Endometrium (tissue), 2 donors: ENCODE results near the gene SOBP.
A peak's percentile ranks its signal among the peaks of the same experiment; 100 is the strongest.

Experiments used
- FAIRE-seq: peaks from 2 replicates; lab custom pipeline; 2012; peaks lifted over from hg19 to GRCh38; lab: Jason Lieb, UNC
- donor health status: control.
- donor health status: control.

Gene SOBP

GRCh38 chr6:107523054-107523791 is 33.3 kb downstream of the SOBP start:
- FAIRE-seq, result no peak

DNA sequence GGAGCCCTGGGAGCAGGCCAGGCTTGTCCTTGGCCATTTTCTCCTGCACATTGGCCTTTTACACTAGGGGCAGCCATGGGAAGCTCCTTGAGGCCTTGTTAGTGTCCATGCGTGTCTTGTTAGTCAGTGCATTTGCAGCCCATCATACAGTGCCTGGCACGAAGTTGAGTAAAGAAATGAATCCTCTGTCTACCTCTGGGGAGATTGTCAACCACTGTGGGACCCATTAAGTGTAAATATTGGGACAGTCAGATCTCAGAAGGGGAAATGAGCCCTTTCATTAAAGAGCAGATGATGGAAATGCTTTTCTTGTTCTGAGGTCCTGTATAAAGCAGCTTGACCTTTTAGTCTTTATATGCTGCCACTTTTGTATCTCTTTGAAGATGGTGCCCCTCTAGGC is 33.9 kb downstream of the SOBP start:
- FAIRE-seq, result no peak

- no peak for FAIRE-seq
These were observed 34.7 kb downstream of the SOBP start for GRCh38 chr6:107524626-107525025.

DNA sequence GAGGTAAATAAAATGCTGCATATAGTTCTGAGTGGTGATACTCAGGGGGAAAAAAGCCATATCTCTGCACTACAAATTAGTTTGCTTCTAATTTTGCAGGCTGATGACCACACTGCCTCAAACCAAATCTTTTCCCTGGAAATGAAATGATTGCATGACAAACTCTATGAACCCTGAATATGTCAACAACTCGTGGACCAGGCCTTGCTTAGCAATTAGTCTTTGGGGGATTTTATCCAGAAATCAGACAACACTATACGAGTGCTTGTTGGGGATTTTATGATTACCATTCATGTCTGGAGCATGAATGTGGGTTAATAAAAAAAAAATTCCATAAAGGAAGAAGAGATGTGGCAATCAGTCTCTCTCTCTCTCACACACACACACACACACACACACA is 42.0 kb downstream of the SOBP start:
- FAIRE-seq, result no peak

DNA sequence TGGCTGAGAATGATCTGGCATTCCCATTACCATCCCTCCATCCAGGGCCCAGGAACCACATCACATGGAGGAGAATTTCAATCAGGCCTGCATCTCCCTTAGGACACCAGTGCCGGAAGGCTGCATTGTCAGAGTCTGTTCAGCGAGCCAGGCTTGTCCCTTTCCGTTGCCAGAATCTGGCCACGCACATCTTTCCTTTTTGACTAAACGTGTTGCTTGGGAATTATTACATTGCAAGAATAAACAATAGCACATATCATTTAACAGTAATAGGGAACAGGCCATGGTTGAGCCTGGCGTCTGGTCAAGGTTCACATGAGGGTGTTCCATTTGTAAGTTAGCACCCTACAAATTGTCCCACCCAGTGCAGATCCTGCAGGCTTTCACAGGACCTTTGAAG is 42.8 kb downstream of the SOBP start:
- no peak for FAIRE-seq

- FAIRE-seq, result no peak
These were observed 43.6 kb downstream of the SOBP start for GRCh38 chr6:107533415-107534059.

DNA sequence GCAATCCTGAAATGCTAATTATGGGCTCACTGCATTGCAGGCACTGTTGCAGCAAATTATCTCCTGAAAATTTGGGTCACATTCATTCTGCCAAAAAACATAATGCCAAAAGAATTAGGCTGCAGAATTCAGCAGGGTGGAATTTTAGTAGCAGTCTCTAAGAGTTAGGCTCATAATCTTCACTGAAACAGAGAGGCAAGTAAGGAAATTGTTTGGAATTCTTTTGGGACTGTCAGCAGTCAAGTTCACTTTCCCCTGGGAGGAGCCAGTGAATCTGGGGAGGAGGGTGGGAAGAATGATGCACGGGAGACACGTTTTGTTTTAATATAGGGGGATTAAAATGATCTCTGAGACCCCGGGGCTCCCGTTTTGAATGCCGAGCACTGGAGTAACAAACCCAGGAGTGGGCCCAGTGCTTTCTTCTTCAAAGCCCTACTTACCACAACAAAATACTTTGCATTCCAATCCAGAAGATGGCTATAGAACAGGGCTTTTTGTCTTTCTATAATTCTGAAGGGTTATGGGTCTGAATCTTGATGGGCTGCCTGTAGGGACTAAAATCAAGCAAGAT is 44.7 kb downstream of the SOBP start:
- FAIRE-seq, result no peak

DNA sequence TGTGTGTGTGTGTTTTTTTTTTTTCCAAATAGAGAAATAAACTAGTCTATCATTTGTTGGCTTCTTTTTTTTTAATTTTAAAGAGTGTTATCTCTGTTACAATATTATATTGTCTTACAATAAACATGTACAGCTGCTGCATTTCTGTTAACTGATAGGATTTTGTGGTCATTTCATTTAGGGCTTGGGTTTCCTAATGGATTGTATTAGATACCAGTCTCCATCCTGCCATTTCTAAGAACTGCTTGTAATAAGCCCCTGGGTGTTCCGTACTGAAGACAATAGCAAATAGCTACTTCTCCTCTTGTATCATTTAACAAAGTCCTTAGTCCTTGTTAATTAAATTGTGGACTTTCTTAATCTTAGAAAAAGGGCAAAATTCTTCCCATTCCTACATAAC is 45.7 kb downstream of the SOBP start:
- no peak for FAIRE-seq

GRCh38 chr6:107536180-107536961 is 46.5 kb downstream of the SOBP start:
- FAIRE-seq, result no peak

DNA sequence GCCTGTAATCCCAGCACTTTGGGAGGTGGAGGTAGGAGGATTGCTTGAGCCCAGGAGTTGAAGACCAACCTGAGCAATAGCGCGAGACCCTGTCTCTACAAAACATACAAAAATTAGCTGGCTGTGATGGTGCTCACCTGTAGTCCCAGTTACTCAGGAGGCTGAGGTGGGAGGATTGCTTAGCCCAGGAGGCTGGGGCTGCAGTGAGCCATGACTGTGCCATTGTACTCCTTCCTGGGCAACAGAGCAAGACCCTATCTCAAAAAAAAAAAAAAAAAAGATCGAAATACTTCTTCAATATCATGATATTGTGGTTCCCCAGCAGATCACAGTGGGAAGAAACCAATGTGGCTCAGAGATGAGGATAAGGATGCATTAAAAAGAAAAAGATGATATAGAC is 47.6 kb downstream of the SOBP start:
- no peak for FAIRE-seq

GRCh38 chr6:107538856-107539387 is 49.0 kb downstream of the SOBP start:
- no peak for FAIRE-seq

- no peak for FAIRE-seq
These were observed 49.5 kb downstream of the SOBP start for GRCh38 chr6:107539409-107539808.

GRCh38 chr6:107539849-107540464 is 50.0 kb downstream of the SOBP start:
- FAIRE-seq, result no peak

GRCh38 chr6:107540465-107540857 is 50.5 kb downstream of the SOBP start:
- FAIRE-seq, result no peak

DNA sequence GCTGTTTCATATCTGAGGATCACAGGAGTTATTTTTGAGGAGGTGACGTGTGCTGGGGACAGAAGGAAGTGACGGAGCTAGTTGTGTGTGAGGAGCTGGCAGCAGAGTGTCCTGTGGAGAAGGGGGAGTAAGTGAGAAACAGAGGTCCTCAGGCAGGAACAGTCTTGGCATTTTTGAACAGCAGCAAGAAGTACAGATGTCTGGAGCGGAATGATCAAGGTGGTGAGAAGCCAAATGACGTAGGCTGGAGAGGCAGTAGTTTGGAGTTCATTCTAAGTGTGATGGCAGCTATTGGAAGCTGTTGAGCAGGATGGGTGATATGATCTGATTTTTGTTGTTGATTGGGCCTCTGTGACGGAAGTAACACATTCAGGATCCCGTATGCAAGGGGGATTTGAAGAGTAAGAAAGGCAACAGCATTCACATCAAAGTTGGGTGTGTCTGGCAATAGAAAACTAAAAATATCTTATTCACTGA is 52.3 kb downstream of the SOBP start:
- FAIRE-seq, result no peak

DNA sequence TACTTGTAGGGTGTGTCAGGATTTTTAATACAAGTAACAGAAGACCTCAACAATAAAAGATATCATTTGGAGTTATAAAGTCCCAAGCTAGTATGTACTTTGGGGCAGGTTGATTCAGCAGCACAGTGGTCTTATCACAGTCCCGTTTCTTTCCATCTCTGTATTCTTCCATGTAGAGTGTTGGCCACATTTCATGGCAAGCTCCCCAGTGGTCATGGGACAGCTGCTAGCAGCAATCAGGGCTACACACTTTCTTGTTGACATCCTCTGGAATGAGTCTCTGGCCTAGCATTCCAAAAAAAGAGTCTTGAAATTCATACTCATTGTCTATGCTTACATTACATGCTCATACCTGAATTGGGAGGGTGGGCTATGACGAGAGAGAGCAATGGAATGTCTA is 53.2 kb downstream of the SOBP start:
- no peak for FAIRE-seq

DNA sequence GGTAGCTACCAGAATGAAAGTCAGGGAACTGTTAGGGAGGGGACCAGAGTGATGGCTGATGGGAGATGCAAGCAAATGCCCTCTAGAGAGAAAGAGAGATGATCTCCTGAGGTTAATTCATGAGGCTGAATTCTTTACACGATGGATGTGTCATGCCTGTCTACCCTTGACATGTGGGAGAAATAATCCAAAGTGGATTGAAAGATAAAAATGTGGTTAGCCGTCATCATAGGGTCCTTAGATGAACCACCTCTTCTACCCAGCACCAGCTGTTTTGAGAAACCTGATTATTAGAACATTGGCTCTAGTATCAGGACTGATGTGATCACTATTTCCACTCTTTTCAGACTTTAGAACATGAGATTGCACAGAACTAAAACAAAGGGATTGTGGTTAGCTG is 53.6 kb downstream of the SOBP start:
- no peak for FAIRE-seq

- peak; percentile 95 for FAIRE-seq
These were observed 55.8 kb downstream of the SOBP start for GRCh38 chr6:107545763-107546162.

GRCh38 chr6:107546691-107547450 is 57.0 kb downstream of the SOBP start:
- peak; percentile 87 for FAIRE-seq

DNA sequence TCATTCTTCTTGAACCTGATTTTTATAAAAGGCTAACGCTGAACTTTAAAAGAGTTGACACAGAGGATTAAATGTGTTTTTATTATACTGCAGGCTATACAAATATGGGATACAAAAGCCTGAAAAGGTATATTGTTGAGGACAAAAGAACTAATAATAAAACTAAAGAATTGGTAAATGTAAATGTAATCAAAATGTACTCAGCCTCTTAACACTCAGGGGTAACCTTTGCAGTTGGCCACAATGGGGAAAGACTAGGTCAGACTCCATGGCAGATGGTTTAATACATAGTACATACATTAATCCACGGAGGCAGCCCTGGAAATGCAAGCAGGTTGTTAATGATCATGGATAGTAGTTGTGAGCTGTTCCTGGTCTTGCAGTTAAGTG is 57.5 kb downstream of the SOBP start:
- no peak for FAIRE-seq

DNA sequence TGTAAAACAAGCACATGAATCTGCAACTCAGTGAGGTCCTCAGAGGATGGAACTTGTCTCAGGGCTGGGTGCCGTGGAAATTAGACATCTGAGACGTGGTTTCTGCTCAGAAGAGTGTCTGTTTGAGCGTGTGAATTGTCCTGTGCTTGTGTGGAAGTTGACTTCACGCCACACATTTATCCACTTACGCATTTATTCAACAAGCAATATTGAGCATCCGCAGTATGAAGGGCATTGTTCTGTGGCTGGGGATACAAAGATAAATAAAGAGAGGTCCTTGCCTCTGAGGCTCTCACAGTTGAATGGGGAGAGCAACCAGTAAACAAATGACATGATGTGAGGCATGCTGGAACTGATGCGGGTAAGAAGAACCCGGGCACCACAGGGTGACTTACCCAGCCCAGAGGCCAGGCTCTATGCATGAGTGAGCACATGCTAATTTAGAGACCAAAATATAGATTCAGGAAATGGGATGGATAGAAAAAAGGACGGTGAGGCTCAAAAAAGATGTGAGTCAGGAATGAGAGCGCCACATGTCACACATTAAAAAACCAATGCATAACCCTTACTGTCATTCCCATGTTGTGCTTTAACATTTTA is 60.4 kb downstream of the SOBP start:
- no peak for FAIRE-seq
